HFFc6 (cell line): ENCODE measurements around the gene AKR1D1. TPM values are rescaled to one million over a fixed set of nuclear protein-coding genes. Genes with fewer than 3 reads are reported as not detected.

Source experiments
- DNase-seq: peaks from one replicate; pipeline ENCODE4 v3.0.0-alpha.2; 2018
- H3K27ac Mint-ChIP-seq: 2 replicates; pipeline ENCODE4 v1.8.0; 2020; ENCODE audit warnings: mild to moderate bottlenecking, mixed read lengths
- H3K27me3 Mint-ChIP-seq: 2 replicates; pipeline ENCODE4 v1.8.0; 2021; ENCODE audit warnings: mild to moderate bottlenecking, moderate library complexity, mixed read lengths; ENCODE audit not compliant: insufficient read depth
- H3K36me3 Mint-ChIP-seq: 2 replicates; pipeline ENCODE4 v1.8.0; 2021; ENCODE audit warnings: low read depth, mixed read lengths
- H3K4me1 Mint-ChIP-seq: 2 replicates; pipeline ENCODE4 v1.8.0; 2020; ENCODE audit warnings: low read depth, mixed read lengths
- H3K4me3 Mint-ChIP-seq: 2 replicates; pipeline ENCODE4 v1.8.0; 2020; ENCODE audit warnings: mild to moderate bottlenecking, moderate library complexity, mixed read lengths
- H3K9me3 Mint-ChIP-seq: 2 replicates; pipeline ENCODE4 v1.8.0; 2020; ENCODE audit warnings: mild to moderate bottlenecking, mixed read lengths
- total RNA-seq, 6 experiments: library from RNA; stranded (reverse); fragmentation: NEBNext Ultra II Directional; extraction: Animal tissue kit (Norgen Biotek cat#: 25700); gene quantifications; 2 replicates in 1 of 6; 3 replicates in 5 of 6; pipeline ENCODE4 v1.2.3, GENCODE V29; 2021
- TF ChIP-seq, protein P1 (sequence below): fragments of 200-600 bp; sonication (generic); IDR thresholded peaks from 2 replicates; pipeline ENCODE4 v1.5.0; 2021; ENCODE audit warnings: antibody characterized with exemption, mild to moderate bottlenecking

AKR1D1 gene
- total RNA-seq, 6 experiments from 2014 or later: 0.17 TPM; not detected in 5

GRCh38 chr7:138120140-138120827 is 44.0 kb downstream of the AKR1D1 start:
- Mint-ChIP-seq H3K4me3 (no peak overlapping the region), H3K36me3 (no peaks in the 10 kb centered on the region), H3K4me1 (peaks cover 13% of the 10 kb centered on the region; the same call in 1 of the 2 replicates), H3K27ac (no peak overlapping the region), H3K9me3 (no peaks in the 10 kb centered on the region; the same call in 1 of the 2 replicates), H3K27me3 (peaks cover 11% of the 10 kb centered on the region)
- TF ChIP-seq, protein P1, sequence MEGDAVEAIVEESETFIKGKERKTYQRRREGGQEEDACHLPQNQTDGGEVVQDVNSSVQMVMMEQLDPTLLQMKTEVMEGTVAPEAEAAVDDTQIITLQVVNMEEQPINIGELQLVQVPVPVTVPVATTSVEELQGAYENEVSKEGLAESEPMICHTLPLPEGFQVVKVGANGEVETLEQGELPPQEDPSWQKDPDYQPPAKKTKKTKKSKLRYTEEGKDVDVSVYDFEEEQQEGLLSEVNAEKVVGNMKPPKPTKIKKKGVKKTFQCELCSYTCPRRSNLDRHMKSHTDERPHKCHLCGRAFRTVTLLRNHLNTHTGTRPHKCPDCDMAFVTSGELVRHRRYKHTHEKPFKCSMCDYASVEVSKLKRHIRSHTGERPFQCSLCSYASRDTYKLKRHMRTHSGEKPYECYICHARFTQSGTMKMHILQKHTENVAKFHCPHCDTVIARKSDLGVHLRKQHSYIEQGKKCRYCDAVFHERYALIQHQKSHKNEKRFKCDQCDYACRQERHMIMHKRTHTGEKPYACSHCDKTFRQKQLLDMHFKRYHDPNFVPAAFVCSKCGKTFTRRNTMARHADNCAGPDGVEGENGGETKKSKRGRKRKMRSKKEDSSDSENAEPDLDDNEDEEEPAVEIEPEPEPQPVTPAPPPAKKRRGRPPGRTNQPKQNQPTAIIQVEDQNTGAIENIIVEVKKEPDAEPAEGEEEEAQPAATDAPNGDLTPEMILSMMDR: no peak
- DNase-seq: no peak

DNA sequence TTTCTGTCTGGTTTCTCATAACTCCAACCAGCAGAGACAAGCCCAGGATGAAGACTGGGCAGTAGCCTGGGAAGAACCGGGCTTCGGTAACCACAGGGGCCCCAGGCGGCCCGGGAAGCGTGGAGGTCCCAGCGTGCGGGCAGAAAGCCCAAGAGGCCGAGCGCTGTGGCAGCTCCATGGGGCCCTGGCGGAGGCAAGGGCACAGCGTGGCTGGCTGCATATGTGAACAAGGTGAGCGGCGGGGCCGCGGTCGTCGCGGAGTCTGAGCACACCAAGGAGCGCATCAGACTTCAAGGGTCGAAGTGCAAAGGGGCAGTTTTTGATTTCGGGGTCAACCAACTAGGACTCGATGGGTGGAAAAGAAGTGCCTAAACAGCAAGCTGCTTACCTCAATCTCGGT is 45.9 kb downstream of the AKR1D1 start:
- H3K36me3 Mint-ChIP-seq: no peaks in the 10 kb centered on the region
- H3K4me3 Mint-ChIP-seq: no peak overlapping the region
- TF ChIP-seq, protein P1: no peak
- H3K27ac Mint-ChIP-seq: no peak overlapping the region
- peaks cover 9% of the 10 kb centered on the region for H3K27me3 Mint-ChIP-seq
- peaks cover 13% of the 10 kb centered on the region for H3K4me1 Mint-ChIP-seq
- no peaks in the 10 kb centered on the region; the same call in 1 of the 2 replicates for H3K9me3 Mint-ChIP-seq
- DNase-seq: no peak

DNA sequence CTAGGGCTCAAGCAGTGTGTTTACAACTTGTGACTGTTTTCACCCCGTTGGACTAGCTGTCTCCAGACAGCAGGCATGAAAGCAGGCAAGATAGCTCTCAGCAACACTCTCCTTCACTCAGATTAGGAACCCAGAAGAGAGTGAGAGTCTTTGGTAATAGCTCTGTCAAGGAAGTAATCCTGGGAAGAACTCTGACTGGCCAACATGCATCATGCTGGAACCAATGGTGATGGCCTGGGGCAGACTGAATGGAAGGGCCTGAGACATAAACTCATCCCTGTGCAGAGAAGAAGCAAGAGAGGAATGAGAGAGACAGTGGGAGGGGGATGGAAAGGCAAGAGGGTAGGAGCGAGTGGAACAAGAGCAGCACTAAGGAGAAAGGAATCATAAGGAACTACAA is 48.9 kb downstream of the AKR1D1 start:
- Mint-ChIP-seq H3K9me3 (no peaks in the 10 kb centered on the region; the same call in 1 of the 2 replicates), H3K4me3 (no peak overlapping the region; the same call in 1 of the 2 replicates), H3K27me3 (peaks cover 10% of the 10 kb centered on the region), H3K36me3 (no peaks in the 10 kb centered on the region), H3K4me1 (peaks cover 13% of the 10 kb centered on the region), H3K27ac (no peak overlapping the region; the same call in 1 of the 2 replicates)
- peak; percentile 6 for DNase-seq
- TF ChIP-seq, protein P1: no peak

DNA sequence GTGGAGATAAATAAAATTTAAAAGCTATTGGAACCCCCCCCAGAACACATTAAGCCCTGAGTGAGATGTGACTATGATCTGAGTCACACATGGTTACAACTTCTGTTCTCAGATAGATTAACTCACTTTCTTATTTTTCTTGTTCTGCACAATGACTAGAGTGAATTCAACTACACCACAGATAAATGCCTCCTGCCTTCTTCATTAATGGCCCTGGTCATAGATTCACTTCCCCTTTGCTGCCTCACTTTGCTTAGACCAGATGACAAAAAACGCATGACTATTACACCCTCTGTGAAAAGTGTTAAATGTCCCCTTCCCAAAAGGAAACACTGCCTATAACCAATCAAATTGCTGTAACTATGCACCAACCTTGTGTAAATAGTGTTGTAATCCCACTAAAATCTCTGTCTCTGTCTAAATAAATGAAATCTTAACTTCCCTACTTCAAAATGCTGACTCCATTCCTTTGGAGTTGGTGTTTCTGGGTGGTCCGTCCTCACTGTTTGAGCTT is 49.4 kb downstream of the AKR1D1 start:
- Mint-ChIP-seq H3K4me1 (peaks cover 13% of the 10 kb centered on the region), H3K27me3 (peaks cover 6% of the 10 kb centered on the region; the same call in 1 of the 2 replicates), H3K9me3 (no peaks in the 10 kb centered on the region; the same call in 1 of the 2 replicates), H3K36me3 (no peaks in the 10 kb centered on the region), H3K27ac (no peak overlapping the region), H3K4me3 (no peak overlapping the region)
- TF ChIP-seq, protein P1: no peak
- peak; percentile 32 for DNase-seq

GRCh38 chr7:138126928-138127327 is 50.7 kb downstream of the AKR1D1 start:
- TF ChIP-seq, protein P1: no peak
- H3K27ac Mint-ChIP-seq: no peak overlapping the region
- no peaks in the 10 kb centered on the region; the same call in 1 of the 2 replicates for H3K9me3 Mint-ChIP-seq
- no peak for DNase-seq
- H3K4me1 Mint-ChIP-seq: peaks cover 13% of the 10 kb centered on the region
- H3K4me3 Mint-ChIP-seq: no peak overlapping the region
- H3K36me3 Mint-ChIP-seq: no peaks in the 10 kb centered on the region
- peaks cover 3% of the 10 kb centered on the region; the same call in 1 of the 2 replicates for H3K27me3 Mint-ChIP-seq
